ENCODE measurements around the gene NR6A1.

Gene NR6A1

DNA sequence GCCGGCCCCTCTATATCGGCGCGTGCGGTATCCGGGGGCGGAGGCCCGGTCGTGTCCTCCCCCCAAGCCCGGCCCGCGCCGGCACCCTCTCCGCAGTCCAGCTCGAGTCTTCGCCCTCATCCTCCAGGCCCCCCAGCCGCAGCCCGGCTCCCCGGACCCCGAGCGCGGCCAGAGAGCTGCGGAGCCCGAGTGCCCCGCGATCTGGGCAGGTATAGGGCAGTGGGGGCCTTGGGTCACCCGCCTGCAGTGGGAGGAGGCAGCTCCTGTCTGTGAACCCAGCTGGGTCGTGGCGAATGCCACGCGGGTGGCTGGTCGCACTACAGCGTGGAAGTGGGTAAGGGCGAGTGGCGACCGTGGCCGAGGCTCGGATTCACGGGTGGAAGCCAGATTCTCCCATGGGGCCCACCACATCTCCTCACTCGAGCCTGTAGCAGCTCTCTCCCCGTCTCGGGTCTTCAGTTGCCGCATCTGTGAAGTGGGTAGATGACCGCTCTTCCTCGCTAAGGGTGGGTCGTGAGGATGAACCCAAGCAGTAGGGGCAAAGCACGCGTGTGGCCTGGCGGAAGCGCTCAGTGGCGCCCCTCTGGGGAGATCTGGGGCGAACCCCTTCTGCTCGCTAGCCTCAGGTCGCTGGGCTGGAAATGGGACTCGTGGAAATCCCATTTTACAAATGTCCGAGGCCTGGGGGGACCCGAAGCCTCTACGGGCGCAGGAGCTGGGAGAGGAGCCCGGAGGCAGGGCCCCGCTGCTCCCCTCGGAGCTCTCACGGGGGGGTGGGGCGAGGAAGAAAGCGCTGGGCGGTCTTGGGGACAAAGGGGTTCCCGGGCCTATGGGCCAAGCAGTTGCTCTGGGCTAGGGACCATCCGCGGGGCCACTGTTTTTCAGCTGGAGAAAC lies 265.9 kb downstream of the NR6A1 start:
- TF ChIP-seq, protein P1, sequence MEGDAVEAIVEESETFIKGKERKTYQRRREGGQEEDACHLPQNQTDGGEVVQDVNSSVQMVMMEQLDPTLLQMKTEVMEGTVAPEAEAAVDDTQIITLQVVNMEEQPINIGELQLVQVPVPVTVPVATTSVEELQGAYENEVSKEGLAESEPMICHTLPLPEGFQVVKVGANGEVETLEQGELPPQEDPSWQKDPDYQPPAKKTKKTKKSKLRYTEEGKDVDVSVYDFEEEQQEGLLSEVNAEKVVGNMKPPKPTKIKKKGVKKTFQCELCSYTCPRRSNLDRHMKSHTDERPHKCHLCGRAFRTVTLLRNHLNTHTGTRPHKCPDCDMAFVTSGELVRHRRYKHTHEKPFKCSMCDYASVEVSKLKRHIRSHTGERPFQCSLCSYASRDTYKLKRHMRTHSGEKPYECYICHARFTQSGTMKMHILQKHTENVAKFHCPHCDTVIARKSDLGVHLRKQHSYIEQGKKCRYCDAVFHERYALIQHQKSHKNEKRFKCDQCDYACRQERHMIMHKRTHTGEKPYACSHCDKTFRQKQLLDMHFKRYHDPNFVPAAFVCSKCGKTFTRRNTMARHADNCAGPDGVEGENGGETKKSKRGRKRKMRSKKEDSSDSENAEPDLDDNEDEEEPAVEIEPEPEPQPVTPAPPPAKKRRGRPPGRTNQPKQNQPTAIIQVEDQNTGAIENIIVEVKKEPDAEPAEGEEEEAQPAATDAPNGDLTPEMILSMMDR (IDR thresholded peaks at IDR 0.05; ENCODE audit: control insufficient read depth, extremely low read depth, insufficient read depth) = no peak
- no peak for DNase-seq (ENCODE audit: low read depth)
- no peak overlapping the region for H3K4me3 ChIP-seq (ENCODE audit: low read depth, low read length)

DNA sequence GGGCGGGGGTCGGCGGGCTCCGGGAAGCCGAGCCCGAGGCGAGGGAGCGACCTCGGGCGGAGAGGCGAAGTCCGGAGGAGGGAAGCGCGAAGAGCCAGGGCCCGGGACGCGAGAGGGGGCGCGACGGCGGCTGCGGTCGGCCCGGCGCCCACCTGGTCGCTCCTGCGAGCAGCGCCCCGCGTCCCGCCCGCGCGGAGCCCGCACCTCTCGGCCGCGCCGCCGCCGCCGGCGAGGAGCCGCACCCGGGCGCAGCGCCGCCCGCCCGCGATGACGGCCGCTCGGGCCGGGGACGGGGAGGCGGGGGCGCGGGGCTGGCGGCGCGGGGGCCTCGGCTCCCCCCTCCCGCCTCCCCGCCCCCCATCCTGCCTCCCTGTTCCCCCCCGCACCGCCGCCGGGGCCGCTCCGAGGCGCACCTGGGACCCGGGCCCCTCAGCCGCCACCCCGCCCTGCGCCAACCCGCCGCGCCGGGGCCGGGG lies 266.5 kb downstream of the NR6A1 start:
- H3K4me3 ChIP-seq (ENCODE audit: low read depth, low read length) = no peak overlapping the region
- TF ChIP-seq, protein P1 (IDR thresholded peaks at IDR 0.05; ENCODE audit: control insufficient read depth, extremely low read depth, insufficient read depth) = no peak
- DNase-seq (ENCODE audit: low read depth) = no peak

DNA sequence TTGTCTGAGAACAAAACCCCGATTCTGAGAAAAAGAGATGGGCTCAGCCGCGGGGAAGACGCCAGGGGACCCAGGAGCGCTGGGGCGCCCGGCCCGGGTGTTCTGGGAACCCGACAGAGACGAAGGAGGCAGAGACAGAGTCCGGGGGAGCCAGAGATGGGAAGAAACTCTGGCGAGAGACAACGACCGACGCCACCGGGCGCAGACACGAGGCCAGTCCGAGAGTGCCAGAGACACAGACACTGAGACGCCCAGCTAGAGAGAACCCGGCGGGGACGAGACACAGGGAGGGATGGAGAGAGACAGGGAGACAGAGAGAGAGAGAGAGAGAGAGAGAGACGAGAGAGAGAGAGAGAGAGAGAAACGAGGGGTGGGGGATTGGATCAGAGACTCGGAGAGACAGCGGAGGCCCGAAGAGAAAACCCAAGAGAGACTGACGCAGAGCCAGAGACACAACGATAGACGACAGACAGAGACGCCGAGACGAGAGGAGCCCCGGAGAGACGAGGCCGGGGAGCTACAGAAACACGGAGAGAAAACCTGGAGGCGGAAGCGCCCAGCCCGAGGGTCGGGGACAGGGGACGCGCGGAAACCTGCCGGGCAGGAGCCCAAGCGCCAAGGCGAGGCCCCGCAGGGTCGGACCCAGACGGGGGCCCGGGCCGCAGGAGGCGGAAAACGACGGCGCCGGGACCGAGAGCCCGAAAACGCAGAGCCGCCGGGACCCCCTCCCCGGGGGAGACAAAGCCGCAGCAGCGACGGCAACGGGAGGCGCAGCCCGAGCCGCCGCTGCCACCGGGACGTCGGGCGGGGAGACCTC lies 267.2 kb downstream of the NR6A1 start:
- no peak overlapping the region for H3K4me3 ChIP-seq (ENCODE audit: low read depth, low read length)
- TF ChIP-seq, protein P1 (IDR thresholded peaks at IDR 0.05; ENCODE audit: control insufficient read depth, extremely low read depth, insufficient read depth) = no peak
- no peak for DNase-seq (ENCODE audit: low read depth)

DNA sequence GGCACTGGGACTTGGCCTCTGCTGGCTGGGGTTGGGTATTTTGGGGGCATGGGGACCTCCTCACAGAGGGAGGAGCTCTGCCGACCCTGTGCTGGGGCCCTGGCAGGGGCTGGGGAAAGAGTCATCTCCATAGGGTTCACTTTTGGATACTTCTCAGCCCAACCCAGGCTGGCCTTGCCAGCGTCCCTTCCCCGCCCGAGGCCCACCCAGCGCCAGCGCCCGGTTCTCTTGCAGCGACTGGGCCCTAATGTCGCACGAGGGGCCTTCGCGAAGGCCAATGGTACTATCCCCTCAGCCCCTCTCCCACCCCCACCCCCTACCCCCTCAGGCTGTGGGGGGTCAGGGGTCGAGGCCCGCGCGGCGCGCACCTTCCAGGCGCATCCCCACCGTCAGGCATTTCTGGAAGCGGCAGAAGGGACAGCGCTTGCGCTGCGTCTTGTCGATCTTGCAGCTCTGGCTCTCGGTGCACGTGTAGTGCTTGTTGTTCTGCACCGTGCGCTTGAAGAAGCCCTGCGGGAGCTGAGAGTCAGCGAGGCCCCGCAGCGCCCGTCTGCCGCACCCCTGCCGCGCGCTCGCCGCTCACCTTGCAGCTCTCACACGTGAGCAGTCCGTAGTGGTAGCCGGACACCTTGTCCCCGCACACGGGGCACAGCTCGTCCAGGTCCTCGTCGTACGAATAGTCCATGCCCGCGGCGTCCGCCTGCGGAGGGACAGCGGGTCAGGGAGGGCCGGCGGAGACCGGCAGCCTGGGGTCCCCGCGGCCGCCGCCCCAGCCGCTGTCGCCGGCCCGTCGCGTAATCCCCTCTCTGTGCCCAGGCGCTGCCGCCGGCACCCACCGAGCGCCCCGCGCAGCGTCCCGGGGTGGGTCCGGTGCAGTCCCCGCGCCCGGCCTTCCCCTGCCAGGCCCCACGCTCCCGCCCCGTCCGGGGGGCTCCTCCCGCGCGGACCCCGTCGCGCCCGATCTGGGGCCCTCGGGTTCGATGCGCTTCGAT lies 268.1 kb downstream of the NR6A1 start:
- TF ChIP-seq, protein P1 (IDR thresholded peaks at IDR 0.05; ENCODE audit: control insufficient read depth, extremely low read depth, insufficient read depth) = no peak
- no peak overlapping the region for H3K4me3 ChIP-seq (ENCODE audit: low read depth, low read length)
- no peak for DNase-seq (ENCODE audit: low read depth)

DNA sequence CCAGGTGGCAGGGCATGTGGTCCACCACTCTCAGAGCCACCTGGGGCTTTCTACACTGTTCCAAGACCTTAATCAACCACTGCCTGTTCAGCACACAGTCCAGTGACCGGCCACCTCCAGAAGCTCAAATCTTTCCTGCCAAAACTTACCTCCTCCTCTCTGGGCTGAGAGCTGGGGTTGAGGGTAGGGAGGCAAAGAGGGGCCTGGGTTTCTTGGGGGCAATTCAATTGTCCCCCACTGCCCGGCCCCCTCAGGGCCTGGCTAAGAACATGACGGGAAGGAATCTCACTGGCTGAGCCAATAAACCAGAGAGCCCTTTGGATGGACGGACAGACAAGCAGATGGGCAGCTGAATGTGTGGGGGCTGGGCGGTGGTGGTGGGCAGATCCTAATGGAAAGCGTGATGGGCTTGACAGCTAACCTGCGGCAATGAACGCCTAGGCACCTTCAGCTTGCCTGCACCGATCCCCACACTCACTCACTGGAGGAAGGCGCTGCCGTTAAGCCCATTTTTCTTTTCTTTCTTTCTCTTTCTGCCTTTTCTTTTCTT lies 269.3 kb downstream of the NR6A1 start:
- DNase-seq (ENCODE audit: low read depth) = no peak
- TF ChIP-seq, protein P1 (IDR thresholded peaks at IDR 0.05; ENCODE audit: control insufficient read depth, extremely low read depth, insufficient read depth) = no peak
- H3K4me3 ChIP-seq (ENCODE audit: low read depth, low read length) = no peak overlapping the region

All from LNCaP clone FGC (cell line).